Measurements from ENCODE around the gene PCDHB11.

DNA sequence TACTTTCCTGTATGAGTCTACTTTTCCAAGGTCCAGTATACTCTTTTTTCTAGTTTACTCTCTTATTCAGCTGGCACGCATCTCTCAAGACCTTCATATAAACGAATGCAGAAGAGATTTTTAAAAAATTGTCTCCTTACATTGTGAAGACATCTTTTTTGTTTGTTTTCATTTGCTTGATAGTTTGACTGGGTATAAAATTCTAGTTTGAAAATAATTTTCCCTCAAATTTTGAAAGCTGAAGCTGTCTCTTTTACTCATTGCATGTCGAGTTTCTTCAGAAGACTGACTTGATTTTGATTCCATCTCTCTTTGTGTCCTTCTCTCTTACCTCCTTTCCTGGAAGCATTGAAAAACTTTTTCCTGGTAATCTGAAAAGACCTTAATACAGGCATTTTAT lies 3.1 kb upstream of the PCDHB11 start:
- TF ChIP-seq, protein P1, sequence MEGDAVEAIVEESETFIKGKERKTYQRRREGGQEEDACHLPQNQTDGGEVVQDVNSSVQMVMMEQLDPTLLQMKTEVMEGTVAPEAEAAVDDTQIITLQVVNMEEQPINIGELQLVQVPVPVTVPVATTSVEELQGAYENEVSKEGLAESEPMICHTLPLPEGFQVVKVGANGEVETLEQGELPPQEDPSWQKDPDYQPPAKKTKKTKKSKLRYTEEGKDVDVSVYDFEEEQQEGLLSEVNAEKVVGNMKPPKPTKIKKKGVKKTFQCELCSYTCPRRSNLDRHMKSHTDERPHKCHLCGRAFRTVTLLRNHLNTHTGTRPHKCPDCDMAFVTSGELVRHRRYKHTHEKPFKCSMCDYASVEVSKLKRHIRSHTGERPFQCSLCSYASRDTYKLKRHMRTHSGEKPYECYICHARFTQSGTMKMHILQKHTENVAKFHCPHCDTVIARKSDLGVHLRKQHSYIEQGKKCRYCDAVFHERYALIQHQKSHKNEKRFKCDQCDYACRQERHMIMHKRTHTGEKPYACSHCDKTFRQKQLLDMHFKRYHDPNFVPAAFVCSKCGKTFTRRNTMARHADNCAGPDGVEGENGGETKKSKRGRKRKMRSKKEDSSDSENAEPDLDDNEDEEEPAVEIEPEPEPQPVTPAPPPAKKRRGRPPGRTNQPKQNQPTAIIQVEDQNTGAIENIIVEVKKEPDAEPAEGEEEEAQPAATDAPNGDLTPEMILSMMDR (conservative IDR thresholded peaks at IDR 0.05; ENCODE audit: low read depth in 2 of 2), result no peak
- TF ChIP-seq POLR2AphosphoS5 (IDR thresholded peaks at IDR 0.05; ENCODE audit: low read depth), result no peak
- TF ChIP-seq CREB1 (CRISPR knock-in tag; IDR thresholded peaks at IDR 0.05; ENCODE audit: low read depth), result no peak
- TF ChIP-seq EZH2 (IDR thresholded peaks at IDR 0.05; ENCODE audit: low read depth, unreplicated experiment), result no peak
- TF ChIP-seq, protein P2, sequence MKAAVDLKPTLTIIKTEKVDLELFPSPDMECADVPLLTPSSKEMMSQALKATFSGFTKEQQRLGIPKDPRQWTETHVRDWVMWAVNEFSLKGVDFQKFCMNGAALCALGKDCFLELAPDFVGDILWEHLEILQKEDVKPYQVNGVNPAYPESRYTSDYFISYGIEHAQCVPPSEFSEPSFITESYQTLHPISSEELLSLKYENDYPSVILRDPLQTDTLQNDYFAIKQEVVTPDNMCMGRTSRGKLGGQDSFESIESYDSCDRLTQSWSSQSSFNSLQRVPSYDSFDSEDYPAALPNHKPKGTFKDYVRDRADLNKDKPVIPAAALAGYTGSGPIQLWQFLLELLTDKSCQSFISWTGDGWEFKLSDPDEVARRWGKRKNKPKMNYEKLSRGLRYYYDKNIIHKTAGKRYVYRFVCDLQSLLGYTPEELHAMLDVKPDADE (IDR thresholded peaks at IDR 0.05), result no peak
- no peak for TF ChIP-seq EZH2phosphoT487 (IDR thresholded peaks at IDR 0.05; ENCODE audit: unreplicated experiment)
- TF ChIP-seq, protein P3, sequence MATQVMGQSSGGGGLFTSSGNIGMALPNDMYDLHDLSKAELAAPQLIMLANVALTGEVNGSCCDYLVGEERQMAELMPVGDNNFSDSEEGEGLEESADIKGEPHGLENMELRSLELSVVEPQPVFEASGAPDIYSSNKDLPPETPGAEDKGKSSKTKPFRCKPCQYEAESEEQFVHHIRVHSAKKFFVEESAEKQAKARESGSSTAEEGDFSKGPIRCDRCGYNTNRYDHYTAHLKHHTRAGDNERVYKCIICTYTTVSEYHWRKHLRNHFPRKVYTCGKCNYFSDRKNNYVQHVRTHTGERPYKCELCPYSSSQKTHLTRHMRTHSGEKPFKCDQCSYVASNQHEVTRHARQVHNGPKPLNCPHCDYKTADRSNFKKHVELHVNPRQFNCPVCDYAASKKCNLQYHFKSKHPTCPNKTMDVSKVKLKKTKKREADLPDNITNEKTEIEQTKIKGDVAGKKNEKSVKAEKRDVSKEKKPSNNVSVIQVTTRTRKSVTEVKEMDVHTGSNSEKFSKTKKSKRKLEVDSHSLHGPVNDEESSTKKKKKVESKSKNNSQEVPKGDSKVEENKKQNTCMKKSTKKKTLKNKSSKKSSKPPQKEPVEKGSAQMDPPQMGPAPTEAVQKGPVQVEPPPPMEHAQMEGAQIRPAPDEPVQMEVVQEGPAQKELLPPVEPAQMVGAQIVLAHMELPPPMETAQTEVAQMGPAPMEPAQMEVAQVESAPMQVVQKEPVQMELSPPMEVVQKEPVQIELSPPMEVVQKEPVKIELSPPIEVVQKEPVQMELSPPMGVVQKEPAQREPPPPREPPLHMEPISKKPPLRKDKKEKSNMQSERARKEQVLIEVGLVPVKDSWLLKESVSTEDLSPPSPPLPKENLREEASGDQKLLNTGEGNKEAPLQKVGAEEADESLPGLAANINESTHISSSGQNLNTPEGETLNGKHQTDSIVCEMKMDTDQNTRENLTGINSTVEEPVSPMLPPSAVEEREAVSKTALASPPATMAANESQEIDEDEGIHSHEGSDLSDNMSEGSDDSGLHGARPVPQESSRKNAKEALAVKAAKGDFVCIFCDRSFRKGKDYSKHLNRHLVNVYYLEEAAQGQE (IDR thresholded peaks at IDR 0.05; ENCODE audit: unreplicated experiment), result no peak
- TF ChIP-seq JUNB (IDR thresholded peaks at IDR 0.05; ENCODE audit: unreplicated experiment), result no peak
- TF ChIP-seq, protein P4, sequence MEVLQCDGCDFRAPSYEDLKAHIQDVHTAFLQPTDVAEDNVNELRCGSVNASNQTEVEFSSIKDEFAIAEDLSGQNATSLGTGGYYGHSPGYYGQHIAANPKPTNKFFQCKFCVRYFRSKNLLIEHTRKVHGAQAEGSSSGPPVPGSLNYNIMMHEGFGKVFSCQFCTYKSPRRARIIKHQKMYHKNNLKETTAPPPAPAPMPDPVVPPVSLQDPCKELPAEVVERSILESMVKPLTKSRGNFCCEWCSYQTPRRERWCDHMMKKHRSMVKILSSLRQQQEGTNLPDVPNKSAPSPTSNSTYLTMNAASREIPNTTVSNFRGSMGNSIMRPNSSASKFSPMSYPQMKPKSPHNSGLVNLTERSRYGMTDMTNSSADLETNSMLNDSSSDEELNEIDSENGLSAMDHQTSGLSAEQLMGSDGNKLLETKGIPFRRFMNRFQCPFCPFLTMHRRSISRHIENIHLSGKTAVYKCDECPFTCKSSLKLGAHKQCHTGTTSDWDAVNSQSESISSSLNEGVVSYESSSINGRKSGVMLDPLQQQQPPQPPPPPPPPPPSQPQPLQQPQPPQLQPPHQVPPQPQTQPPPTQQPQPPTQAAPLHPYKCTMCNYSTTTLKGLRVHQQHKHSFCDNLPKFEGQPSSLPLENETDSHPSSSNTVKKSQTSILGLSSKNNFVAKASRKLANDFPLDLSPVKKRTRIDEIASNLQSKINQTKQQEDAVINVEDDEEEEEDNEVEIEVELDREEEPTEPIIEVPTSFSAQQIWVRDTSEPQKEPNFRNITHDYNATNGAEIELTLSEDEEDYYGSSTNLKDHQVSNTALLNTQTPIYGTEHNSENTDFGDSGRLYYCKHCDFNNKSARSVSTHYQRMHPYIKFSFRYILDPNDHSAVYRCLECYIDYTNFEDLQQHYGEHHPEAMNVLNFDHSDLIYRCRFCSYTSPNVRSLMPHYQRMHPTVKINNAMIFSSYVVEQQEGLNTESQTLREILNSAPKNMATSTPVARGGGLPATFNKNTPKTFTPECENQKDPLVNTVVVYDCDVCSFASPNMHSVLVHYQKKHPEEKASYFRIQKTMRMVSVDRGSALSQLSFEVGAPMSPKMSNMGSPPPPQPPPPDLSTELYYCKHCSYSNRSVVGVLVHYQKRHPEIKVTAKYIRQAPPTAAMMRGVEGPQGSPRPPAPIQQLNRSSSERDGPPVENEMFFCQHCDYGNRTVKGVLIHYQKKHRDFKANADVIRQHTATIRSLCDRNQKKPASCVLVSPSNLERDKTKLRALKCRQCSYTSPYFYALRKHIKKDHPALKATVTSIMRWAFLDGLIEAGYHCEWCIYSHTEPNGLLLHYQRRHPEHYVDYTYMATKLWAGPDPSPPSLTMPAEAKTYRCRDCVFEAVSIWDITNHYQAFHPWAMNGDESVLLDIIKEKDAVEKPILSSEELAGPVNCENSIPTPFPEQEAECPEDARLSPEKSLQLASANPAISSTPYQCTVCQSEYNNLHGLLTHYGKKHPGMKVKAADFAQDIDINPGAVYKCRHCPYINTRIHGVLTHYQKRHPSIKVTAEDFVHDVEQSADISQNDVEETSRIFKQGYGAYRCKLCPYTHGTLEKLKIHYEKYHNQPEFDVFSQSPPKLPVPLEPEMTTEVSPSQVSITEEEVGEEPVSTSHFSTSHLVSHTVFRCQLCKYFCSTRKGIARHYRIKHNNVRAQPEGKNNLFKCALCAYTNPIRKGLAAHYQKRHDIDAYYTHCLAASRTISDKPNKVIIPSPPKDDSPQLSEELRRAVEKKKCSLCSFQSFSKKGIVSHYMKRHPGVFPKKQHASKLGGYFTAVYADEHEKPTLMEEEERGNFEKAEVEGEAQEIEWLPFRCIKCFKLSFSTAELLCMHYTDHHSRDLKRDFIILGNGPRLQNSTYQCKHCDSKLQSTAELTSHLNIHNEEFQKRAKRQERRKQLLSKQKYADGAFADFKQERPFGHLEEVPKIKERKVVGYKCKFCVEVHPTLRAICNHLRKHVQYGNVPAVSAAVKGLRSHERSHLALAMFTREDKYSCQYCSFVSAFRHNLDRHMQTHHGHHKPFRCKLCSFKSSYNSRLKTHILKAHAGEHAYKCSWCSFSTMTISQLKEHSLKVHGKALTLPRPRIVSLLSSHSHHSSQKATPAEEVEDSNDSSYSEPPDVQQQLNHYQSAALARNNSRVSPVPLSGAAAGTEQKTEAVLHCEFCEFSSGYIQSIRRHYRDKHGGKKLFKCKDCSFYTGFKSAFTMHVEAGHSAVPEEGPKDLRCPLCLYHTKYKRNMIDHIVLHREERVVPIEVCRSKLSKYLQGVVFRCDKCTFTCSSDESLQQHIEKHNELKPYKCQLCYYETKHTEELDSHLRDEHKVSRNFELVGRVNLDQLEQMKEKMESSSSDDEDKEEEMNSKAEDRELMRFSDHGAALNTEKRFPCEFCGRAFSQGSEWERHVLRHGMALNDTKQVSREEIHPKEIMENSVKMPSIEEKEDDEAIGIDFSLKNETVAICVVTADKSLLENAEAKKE (CRISPR knock-in tag; IDR thresholded peaks at IDR 0.05), result no peak
- TF ChIP-seq ZNF114 (CRISPR knock-in tag; IDR thresholded peaks at IDR 0.05), result no peak
- TF ChIP-seq STAT1 (IDR thresholded peaks at IDR 0.05; ENCODE audit: unreplicated experiment), result no peak
- TF ChIP-seq NANOG (IDR thresholded peaks at IDR 0.05; ENCODE audit: borderline replicate concordance), result no peak
